ENCODE data around the gene RDM1. TPM values are rescaled to one million over a fixed set of nuclear protein-coding genes. Genes with fewer than 3 reads are reported as not detected.

The RDM1 gene
- total RNA-seq, 2 donors from 2014 or later, result not detected

DNA sequence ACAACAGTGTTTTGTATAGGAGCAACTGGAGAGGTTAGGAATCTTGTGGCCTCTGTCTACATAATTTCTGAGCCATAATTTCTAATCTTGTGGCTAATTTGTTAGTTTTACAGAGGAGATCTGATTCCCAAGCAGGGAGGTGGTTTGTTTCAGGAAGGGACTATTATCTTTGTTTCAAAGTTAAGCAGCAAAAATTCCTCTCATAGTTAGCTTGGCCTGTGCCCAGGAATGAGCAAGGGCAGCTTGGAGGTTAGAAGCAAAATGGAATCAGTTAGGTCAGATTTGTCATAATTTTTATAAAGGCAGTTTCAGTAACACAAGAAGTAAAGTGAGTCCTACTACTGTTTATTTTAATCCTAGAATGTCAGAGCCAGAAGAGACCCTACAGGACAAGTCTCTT is 2.0 kb upstream of the RDM1 start:
- ATAC-seq (ENCODE audit: insufficient number of reproducible peaks, low FRiP score, low read depth) (no peak), DNase-seq (ENCODE audit: low spot score) (no peak)
- Histone ChIP-seq H3K27ac (no peak overlapping the region), H3K27me3 (replicated peaks; ENCODE audit: insufficient read depth) (no peaks in the 10 kb centered on the region), H3K4me1 (ENCODE audit: control insufficient read depth in 1 of 2, low read depth in 2 of 2) (peaks cover 0 to 27% of the 10 kb centered on the region in 2 donors), H3K36me3 (no peaks in the 10 kb centered on the region), H3K4me3 (no peak overlapping the region), H3K9me3 (no peaks in the 10 kb centered on the region)
- TF ChIP-seq, protein P1, sequence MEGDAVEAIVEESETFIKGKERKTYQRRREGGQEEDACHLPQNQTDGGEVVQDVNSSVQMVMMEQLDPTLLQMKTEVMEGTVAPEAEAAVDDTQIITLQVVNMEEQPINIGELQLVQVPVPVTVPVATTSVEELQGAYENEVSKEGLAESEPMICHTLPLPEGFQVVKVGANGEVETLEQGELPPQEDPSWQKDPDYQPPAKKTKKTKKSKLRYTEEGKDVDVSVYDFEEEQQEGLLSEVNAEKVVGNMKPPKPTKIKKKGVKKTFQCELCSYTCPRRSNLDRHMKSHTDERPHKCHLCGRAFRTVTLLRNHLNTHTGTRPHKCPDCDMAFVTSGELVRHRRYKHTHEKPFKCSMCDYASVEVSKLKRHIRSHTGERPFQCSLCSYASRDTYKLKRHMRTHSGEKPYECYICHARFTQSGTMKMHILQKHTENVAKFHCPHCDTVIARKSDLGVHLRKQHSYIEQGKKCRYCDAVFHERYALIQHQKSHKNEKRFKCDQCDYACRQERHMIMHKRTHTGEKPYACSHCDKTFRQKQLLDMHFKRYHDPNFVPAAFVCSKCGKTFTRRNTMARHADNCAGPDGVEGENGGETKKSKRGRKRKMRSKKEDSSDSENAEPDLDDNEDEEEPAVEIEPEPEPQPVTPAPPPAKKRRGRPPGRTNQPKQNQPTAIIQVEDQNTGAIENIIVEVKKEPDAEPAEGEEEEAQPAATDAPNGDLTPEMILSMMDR (IDR thresholded peaks at IDR 0.05), result no peak

DNA sequence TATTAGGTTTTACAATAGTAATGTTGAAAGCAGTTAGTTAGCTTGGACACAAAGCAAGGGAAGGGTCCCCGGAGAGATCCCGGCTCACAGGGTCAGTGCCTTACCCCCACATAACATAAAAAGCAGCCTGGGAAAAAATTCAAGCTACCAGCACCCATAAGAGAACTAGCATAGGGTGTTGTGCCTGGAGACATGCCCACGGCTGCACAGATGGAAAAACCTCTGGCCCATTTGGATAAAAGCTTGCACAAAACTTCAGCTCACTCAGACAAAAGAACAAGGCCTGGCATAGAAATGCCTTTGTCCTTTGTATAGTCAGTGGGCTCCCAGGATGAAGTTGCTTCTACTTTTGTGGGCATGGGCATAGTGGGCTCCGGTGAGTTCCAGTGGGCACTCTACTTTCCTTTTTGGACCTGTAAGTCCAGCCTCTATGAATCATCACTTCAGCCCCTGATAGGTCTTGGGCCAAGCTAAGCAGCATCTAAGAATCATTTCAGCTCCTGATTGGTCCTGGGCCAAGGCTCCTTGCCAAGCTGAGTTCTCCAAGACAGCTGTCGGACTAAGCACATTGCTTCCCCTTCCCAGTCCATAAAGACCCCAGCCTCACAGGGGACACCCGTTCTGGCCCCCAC is 1.3 kb upstream of the RDM1 start:
- ATAC-seq (ENCODE audit: insufficient number of reproducible peaks, low FRiP score, low read depth) (no peak), DNase-seq (ENCODE audit: low spot score) (no peak)
- peaks cover 0 to 27% of the 10 kb centered on the region in 2 donors for H3K4me1 ChIP-seq (ENCODE audit: control insufficient read depth in 1 of 2, low read depth in 2 of 2)
- H3K27me3 ChIP-seq (replicated peaks; ENCODE audit: insufficient read depth), result no peaks in the 10 kb centered on the region
- H3K9me3 ChIP-seq, result no peaks in the 10 kb centered on the region
- no peaks in the 10 kb centered on the region for H3K36me3 ChIP-seq
- TF ChIP-seq, protein P1 (IDR thresholded peaks at IDR 0.05), result no peak
- no peak overlapping the region for H3K4me3 ChIP-seq
- no peak overlapping the region for H3K27ac ChIP-seq

GRCh38 chr17:35927714-35928113 is 2.9 kb downstream of the RDM1 start:
- H3K36me3 ChIP-seq, result no peaks in the 10 kb centered on the region
- ATAC-seq (ENCODE audit: insufficient number of reproducible peaks, low FRiP score, low read depth) (no peak), DNase-seq (ENCODE audit: low spot score) (no peak)
- TF ChIP-seq, protein P1 (IDR thresholded peaks at IDR 0.05), result no peak
- H3K4me3 ChIP-seq, result no peak overlapping the region
- H3K4me1 ChIP-seq (ENCODE audit: control insufficient read depth in 1 of 2, low read depth in 2 of 2), result peaks cover 0 to 27% of the 10 kb centered on the region in 2 donors
- H3K27ac ChIP-seq, result no peak overlapping the region
- no peaks in the 10 kb centered on the region for H3K9me3 ChIP-seq
- no peaks in the 10 kb centered on the region for H3K27me3 ChIP-seq (replicated peaks; ENCODE audit: insufficient read depth)

- H3K27me3 ChIP-seq (replicated peaks; ENCODE audit: insufficient read depth), result no peaks in the 10 kb centered on the region
- TF ChIP-seq, protein P1 (IDR thresholded peaks at IDR 0.05), result no peak
These were observed 6.9 kb downstream of the RDM1 start for GRCh38 chr17:35923609-35924114.

DNA sequence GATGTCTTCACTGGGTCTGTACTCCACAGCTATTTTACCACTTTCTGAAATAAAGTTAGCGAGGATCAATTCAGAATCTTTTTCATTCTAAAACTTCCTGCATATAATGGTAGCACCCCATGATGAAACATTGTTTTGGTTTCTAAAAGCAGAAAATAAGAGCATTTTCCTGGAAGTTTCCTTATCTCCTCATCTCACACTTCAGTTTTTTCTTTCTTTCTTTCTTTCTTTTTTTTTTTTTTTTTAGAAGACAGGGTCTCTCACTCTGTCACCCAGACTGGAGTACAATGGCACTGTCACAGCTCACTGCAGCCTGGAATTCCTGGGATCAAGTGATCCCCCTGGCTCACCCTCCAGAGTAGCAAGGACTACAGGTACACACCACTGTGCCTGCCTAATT is 10.3 kb downstream of the RDM1 start:
- DNase-seq (ENCODE audit: low spot score) (no peak), ATAC-seq (ENCODE audit: insufficient number of reproducible peaks, low FRiP score, low read depth) (no peak)
- no peaks in the 10 kb centered on the region for H3K27me3 ChIP-seq (replicated peaks; ENCODE audit: insufficient read depth)
- TF ChIP-seq, protein P1 (IDR thresholded peaks at IDR 0.05), result no peak
- no peaks in the 10 kb centered on the region for H3K4me1 ChIP-seq (ENCODE audit: control insufficient read depth in 1 of 2, low read depth in 2 of 2)
- H3K4me3 ChIP-seq, result no peak overlapping the region
- no peaks in the 10 kb centered on the region for H3K9me3 ChIP-seq
- H3K36me3 ChIP-seq, result no peaks in the 10 kb centered on the region
- no peak overlapping the region for H3K27ac ChIP-seq

More at GRCh38 chr17:35923609-35924114, 6.9 kb downstream of the RDM1 start:
- no peak for DNase-seq (ENCODE audit: low spot score)
- H3K4me1 ChIP-seq (ENCODE audit: control insufficient read depth in 1 of 2, low read depth in 2 of 2), result no peaks in the 10 kb centered on the region
- no peak overlapping the region for H3K4me3 ChIP-seq
- ATAC-seq (ENCODE audit: insufficient number of reproducible peaks, low FRiP score, low read depth), result no peak
- H3K27ac ChIP-seq, result no peak overlapping the region
- H3K9me3 ChIP-seq, result no peaks in the 10 kb centered on the region
- no peaks in the 10 kb centered on the region for H3K36me3 ChIP-seq
